ENCODE results near the gene ADGRB2.

GRCh38 chr1:31804098-31804497 is 40.0 kb upstream of the ADGRB2 start:
- TF ChIP-seq, protein P1, sequence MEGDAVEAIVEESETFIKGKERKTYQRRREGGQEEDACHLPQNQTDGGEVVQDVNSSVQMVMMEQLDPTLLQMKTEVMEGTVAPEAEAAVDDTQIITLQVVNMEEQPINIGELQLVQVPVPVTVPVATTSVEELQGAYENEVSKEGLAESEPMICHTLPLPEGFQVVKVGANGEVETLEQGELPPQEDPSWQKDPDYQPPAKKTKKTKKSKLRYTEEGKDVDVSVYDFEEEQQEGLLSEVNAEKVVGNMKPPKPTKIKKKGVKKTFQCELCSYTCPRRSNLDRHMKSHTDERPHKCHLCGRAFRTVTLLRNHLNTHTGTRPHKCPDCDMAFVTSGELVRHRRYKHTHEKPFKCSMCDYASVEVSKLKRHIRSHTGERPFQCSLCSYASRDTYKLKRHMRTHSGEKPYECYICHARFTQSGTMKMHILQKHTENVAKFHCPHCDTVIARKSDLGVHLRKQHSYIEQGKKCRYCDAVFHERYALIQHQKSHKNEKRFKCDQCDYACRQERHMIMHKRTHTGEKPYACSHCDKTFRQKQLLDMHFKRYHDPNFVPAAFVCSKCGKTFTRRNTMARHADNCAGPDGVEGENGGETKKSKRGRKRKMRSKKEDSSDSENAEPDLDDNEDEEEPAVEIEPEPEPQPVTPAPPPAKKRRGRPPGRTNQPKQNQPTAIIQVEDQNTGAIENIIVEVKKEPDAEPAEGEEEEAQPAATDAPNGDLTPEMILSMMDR (IDR thresholded peaks at IDR 0.05), result no peak
- TF ChIP-seq EP300 (IDR thresholded peaks at IDR 0.05) (no peak), POLR2A (IDR thresholded peaks at IDR 0.05) (no peak)
